HG03460 (cell line): ENCODE measurements around the gene ADPGK.
"Not testable (repeated sequence)": the region's sequence is repeated elsewhere in the genome, so short reads cannot be mapped to it uniquely, and the experiment has no call there.

Experiments used
- ATAC-seq: cut with Tn5 transposase; IDR thresholded peaks from one replicate; pipeline ENCODE4 v1.9.1; 2021; ENCODE audit not compliant: unreplicated experiment

The ADPGK gene

DNA sequence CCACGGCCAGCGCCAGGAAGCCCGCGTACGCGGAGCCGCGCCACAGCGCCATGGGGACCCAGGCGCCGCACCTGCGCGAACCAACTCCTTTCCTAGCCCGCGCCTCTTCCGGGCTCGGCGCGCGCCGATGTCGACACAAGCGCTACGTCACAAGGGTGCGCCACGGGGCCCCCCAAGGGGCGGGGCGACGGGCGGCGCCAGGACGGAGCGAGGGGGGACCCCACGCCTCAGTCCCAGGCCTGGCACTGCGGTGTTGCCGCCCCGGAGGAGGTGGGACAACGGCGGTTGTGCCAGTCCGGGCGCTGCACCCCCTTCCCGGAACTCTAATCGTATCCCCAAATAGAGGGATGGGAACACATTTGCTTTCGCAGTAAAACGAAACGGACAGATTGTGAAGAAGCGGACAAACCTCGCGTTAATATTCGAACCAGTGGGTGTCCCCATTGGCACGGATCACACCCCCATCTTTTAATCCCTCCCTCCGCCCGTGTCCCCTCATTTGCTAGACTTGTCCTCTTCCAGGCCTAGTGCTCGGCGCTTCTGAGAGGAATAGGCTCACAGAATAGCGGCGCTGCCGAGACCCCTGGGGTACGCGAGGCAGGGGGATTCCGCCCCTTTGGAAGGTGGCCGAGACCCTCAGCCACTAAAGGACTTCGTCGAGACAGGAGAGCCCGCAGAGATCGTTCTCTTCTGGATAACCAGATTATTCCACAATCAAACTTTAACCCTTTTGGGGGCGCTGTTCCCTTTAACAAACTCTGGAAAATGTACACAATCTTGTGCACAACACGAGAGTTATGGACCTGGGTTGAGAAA, at the start of gene ADPGK:
TSS of gene ADPGK (minus strand) at position 119 of the 816 bp plus-strand sequence. CDS start at position 52, 67 bp downstream.
- peak; percentile 71 for ATAC-seq

DNA sequence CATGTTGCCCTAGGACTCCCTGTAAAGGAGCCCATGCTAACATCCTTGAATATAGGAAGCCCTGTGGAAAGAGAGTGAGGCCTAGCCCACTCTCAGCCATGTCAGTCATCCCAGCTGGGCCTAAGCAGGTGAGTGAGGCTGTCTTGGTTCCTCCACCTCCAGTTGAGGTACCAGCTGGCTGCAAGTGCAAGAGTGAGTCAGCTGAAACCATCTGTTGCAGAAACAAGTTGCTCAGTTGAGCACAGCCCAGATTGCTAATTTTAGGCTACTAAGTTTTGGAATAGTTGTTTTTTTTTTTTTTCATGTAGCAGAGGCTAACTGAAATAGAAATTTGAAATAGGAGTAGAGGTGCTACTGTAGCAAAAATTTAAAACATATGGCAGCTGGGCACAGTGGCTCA, 43.7 kb upstream of the ADPGK start:
- ATAC-seq = no peak

DNA sequence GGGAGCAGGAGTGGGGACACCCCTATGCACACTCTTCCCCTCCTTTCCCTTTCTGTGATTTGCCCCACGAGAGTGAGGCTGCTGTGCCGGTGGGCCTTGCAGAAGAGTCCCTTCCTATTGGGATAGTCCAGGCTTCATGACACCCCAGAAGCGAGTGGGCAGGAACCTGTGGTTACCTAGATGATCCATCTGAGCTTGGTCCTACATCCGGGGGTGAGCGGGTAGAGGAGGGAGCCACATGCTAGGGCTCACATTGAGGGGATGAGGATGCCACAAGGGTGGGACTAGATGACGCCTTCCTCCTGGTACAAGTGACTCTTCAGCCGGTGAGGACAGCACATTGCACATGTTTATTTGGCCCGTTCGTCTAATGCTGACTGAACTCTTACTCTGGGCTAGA, 43.1 kb upstream of the ADPGK start:
- no peak for ATAC-seq

DNA sequence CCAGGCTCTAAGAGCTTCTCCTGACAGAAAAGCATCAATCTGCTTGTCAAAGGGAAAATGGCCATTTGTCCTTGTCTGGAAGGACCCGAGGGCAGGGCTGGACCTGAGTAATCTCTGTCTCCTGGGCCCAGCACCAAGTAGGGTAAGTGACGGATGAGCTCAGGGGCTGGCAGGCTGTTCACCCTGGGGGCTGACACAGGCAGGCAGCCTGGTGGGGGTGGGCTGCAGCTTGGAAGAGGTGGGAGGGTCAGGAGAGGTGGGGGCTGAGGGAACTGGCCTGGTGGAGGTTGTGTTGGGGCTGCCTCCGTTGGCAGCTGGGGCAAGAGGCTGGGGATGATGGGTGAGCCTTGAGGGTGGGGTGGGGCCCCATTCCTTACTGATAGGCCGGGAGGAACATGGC, 42.3 kb upstream of the ADPGK start:
- ATAC-seq = no peak

DNA sequence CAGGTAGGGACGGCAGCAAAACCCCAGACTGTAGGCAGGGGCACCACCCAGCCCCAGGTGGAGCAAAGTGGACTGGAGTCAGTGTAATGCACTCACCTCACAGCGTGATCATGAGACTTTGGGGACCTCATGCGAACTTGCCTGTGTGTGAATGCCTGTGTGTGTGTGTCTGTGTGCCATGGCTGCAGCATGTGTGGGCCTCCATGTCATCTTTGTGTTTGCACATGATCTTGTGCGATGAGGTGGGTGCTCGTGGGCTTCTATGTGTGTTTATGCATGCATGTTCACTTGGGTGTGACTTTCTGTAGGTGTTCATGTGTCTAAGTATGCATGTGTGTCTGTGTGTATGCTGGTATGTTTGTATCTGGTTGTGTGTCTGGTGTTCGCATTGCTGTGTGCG, 41.2 kb upstream of the ADPGK start:
- ATAC-seq = no peak

DNA sequence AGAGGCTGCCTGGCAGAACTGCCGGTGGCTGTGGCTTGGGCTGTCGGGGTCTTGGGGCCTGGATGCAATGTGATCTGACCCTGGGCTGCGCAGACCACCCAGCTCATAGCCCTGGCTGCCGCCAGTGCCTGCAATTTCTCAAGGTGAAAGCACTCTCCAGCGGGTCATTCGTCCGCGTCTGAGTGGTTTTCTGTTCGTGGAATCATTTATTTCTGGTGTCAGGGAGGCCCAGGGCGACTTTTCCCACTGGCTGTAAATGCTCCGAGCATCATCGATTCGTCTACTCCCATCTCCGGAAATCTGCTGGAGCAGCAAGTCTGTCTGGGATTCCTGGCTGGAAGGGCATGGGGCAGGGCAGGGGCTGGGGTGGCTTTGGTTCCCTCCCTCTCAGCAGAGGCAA, 40.6 kb upstream of the ADPGK start:
- ATAC-seq = no peak

DNA sequence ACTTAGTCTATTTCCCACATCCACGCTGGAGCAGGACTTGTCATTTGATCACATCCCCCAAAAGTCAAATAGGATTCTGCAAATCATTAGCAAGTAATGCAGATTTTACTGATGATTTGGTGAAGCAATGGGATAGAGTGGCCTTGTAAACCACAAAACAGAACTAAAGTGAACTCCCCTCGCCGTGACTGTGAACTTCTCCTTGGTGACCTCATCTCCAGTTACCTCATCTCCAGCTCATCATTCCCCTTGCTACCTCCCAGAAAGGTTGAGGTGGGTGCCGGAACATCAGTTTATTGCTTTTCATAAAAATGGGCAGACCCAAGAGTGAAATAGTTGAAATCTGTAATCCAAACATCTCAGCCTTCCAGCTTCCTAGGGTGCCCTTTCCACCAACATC, 36.7 kb upstream of the ADPGK start:
- no peak for ATAC-seq

DNA sequence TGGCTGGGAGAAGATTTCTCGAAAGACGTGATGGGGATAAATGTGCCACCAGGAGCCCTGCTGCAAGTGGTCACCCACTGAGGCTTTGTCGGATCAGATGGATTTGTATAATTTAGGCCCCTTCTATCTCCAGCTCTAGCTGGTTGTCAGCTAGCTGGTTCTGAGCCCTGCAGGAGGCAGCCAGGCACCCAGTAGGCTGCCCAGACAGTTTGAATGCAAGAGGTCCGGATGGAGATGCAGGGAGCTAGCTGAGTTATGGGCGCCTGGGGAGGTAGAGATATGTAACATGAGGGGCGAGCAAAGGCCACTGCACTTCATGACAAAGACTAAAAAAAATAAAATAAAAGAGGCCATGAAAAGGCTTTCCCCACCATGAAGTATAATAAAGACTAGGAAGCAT, 35.1 kb upstream of the ADPGK start:
- no peak for ATAC-seq

DNA sequence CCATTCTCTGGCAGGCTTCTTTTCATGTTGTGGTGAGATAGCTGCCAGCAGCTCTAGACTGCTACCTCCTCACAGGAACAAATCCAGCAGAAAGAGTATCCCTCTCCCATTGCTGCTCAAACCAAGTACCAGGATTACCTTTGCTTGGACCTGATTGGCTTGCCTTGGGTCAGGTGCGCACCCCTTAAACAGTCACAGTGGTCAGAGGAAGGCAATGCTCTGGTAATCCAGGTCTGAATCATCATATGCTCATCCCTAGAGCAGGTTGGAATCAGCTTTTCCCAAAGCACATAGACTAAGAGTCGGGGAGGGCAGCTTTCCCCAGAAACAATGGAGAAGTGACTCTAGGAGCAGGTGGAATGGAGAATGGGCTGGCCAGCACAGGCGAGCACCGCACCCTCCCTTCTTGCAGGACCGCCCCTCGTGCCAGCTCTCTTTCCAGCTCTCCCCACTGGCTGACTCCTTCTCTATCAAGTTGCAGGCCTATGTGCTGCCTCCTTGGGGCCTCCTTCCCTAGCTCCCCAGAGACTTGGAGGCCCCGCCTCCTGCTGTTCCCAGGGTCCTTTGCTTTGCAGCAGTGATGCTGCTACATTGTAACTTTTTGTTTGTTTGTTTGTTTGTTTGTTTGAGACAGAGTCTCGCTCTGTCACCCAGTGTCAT, 29.9 kb upstream of the ADPGK start:
- no peak for ATAC-seq

DNA sequence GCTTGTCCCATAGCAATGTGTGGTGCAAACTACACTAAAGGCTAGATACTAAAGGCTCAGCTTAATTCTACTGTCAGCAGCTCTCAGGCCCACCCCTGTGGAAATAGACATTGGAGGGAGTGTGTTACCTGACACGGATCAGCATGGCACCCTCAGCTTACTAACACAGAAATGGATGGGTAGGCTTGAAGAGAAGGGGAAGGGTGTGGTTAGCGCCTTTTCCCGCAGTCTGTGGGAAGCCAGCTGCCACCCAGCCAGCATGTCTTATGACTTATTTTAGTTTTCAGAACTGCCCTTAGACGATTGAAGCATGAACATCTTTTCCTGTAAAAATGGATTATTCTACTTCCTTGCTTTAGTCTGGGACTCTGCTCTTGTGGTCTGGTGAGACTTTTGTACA, 25.8 kb upstream of the ADPGK start:
- no peak for ATAC-seq

DNA sequence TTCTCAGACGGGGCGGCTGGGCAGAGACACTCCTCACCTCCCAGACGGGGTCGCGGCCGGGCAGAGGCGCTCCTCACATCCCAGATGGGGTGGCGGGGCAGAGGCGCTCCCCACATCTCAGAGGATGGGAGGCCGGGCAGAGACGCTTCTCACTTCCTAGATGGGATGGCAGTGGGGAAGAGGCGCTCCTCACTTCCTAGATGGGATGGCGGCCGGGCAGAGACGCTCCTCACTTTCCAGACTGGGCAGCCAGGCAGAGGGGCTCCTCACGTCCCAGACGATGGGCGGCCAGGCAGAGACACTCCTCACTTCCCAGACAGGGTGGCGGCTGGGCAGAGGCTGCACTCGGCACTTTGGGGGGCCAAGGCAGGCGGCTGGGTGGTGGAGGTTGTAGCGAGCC, 23.8 kb upstream of the ADPGK start:
- ATAC-seq = not testable (repeated sequence)

DNA sequence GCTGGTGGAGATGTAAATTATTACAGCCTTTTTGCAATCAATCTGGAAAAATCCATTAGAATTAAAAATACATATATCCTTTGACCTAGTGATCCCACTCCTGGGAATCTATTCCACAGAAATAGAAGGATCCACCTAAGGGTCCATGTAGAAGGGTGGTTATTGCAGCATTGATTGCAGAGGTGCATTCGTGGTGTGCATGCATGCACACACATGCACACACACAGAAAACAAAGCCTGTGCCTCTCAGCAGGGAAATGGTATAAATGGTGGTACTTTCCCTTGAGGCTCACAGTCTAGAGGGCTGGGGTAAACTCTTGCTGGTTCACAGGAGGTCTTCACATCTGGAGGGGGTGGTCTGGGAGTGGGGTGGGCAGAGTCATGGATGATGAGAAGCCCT, 19.4 kb upstream of the ADPGK start:
- no peak for ATAC-seq

DNA sequence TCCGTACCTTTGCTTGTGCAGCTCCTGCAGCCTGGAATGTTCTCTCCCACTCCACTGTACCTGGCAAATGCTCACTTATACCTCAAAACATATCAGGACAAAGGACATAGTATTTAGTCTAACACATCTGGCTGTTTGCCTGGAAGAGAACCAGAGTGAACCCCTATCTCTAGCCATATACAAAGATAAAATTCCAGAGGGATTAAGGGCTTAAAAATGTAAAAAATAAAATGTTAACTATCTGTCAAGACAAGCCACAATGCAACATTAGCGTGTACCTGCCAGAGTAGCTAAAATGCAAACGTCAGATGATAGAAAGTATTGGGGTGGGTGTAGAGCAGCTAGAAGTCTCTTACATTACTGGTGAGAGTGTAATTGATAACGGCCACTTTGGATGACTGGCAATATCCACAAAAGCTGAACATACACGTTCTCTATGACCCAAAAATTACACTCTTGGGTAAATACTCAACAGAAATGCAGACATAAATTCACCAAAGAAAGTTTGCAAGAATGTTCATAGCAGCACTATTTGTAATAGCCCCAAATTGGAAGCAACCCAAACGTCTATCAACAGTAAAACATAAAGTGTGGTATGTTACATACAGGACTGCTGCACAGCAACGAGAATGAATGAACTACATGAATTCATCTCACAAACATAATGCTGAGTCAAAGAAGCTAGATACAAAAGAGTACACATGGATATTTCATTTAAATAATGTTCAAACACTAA, 18.2 kb upstream of the ADPGK start:
- ATAC-seq = no peak

DNA sequence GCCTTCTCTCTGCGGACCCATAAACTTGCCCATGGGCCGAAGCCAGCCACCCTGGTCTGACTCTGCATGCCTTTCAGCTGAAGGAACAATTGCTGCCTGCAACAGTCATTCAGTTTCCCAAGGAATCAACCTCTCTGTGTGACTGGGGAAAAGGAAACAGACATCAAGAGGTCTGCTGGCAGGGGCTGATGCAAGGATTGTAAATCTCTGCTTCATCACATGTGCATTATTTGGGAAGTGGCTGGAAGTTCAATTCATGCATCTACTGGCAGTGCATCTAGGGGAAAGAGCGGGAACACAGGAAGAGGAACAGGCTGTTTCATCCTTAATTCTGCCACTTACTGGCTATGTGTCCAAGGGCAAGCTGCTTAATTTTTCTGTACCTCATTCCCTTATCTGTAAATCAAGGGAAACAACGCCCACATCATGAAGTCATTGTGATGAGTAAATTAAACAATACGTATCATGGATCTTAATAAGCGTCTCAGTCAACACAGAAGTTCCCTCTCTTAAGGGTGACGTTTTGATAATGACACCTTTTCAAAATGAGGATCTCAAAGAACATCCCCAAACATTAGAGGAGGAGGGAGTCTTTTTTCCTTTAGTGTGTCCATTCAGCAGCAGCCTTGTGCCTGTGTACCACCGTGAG, 17.4 kb upstream of the ADPGK start:
- no peak for ATAC-seq

DNA sequence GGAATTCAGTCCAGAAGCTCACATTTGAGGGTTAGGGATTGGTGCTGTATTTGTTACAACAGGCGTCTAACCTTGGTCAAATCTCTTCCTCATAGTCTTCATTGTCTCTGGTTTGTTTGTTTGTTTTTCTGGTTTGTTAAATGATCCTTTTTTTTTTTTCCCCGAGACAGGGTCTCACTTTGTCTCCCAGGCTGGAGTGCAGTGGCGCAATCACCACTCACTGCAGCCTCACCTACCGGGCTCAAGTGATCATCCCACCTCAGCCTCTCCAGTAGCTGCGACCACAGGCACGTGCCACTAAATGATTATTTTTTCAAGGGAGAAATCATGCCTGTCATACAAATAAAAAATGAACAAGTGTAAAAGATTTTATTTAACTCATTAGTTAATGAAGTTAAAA, 14.3 kb upstream of the ADPGK start:
- no peak for ATAC-seq

DNA sequence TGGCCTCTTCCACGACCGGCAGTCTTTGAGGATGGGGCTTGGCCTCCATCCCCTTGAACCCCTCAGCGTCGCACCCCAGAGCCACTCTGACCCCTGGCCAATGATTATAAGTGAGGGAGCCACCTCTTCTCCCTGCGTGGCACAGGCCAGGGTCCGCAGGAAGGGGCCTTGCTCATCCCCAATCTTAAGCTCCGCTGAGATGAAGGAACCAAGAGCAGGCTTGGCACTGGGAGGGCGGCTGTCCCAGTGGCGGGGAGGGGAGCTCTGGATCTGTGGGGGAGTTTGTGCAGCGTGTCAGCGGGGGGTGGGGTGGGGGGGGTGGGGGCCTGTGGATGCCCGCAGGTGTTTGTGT, 13.8 kb upstream of the ADPGK start:
- ATAC-seq = no peak

DNA sequence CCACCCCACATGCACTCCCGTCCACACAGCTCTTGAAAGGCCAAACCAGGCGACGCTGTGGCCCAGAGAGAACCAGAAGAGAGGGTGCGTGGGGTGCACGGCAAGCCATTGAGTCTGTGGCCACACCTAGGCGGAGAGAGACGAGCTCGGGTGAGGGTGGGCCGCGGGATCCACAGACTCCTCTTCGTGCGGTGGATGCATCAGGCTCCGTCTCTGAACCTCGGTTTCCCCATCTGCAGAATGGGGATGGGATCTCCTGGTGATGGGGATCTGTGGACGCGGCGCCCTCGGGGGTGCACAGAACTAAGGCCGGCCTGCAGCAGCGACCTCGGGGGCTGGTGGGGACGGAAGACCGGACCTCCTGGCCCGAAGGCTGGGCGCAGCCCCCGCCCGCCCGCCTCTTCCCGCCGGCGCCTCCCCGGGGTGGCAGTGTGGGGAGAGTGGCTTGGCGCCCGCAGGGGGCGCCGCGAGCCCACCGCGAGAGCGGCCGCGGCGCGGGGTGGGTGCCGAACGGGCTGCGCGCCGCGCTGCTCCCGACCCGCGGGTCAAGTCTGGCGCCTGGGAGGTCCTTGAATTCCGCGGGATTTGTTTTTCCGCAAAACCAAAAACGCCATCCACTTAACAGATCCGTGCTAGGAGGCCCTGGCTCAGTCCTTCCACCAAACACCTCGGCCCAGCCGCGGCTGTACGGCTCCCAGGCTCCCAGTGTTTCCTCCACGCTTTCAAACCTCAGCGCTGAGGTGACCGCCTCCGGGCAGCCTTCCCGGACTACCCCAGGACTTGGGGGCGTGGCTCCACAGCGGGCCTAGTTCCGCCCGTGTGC, 13.2 kb upstream of the ADPGK start:
- no peak for ATAC-seq

DNA sequence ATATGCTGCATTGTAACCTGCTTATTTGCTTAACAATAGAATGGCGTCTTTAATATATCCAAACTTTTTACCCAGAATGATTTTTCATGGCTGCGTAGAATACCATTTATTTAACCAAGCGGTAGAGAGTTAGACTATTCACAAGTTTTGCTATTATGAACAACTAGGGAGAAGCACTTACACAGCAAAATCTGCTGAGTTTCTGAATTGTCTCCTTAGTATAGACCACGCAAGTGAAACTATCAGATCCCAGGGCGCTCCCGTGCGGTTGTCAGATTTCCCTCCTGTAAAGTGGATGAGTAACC, 12.6 kb upstream of the ADPGK start:
- no peak for ATAC-seq

DNA sequence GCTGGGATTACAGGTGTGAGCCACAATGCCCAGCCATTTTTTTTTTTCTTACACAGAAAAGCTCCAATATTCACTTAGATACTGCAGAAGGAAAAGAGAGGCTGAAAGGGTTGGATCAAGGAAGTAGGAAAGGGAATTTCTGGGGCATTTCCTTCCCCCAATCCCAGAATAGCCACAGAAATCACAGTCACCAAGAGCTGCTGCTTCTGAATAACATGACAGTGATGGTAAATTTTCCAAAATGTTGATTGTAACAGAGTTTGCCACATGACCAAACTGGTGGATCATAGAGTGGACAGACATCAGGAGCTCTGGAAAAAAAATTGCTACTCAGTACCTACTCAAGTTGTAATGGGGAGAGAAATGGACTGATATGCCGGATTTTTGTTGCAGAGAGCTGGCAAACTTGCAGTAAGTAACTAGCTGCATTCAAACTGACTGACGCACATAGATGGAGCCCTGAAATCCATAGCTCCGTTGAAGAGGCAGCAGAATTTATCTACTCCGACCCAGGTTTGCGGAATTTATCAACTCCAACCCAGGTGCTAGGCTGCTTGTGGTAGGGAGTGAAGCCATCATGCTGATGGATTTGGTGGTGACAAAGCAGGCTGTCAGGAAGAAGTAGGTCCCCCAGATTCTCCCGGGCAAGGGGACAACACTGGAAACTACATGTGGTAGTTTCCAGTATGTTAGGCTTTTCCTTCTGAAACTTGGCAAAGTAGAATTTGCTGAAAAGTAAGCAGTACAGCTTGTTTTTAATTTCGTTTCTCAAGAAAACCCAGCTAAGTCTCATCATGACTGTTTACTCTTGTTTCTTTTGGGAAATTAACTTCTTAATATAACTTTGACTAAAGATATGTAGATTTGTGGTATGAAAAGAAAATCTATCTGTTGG, 10.5 kb upstream of the ADPGK start:
- no peak for ATAC-seq

DNA sequence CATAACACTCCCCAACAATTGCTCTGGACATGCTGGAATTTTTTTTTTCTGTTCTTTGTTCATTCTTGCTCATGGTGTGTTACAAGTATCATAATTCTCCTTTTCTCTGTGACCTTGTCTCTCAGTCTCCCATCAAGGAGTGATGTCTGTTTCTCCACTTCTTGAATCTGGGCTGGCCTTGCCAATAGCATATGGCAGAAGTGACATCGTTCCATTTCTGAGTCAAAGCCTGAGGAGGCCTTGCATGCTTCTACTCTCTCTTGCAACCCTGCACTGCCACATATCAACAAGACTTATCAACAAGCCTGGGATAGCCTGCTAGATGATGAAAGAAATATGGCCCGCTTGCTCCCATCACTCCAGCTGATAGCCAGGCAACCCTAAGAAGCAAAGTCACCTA, 8.9 kb upstream of the ADPGK start:
- ATAC-seq = no peak
